Measurements from ENCODE around the gene HAP1.

HAP1 gene

DNA sequence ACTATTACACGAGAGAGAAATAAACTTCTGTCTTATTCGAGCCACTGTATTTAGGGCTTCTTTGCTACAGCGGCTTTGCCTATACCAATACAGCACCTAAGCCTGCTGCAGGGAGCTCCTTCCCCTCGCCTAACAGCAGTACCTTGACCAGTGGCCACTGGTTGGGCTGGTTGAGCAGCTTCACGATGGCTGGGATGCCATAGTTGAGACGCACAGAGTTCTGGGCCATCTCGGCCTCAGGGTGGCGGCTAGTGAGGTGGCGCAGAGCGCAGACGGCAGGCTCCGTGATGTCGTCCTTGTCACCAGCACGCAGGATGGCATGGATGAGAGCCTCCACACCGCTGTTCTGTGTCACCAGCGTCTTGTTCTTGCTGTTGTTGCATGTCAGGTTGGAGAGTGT lies 28.4 kb upstream of the HAP1 start:
- no peak for DNase-seq (ENCODE audit: low read depth)

DNA sequence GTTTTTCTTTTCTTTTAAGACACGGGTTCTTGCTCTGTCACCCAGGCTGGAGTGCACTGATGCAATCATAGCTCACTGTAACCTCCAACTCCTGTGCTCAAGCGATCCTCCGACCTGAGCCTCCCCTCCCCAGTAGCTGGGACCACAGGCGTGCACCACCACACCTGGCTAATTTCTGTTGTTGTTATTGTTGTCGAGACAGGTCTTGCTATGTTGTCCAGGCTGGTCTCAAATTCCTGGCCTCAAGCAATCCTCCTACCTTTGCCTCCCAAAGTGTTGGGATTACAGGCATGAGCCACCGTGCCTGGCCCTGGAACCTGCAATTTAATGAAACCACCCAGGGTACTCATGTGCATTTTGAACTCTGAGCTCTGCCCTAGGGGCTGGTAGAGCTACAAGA lies 27.9 kb upstream of the HAP1 start:
- no peak for DNase-seq (ENCODE audit: low read depth)

DNA sequence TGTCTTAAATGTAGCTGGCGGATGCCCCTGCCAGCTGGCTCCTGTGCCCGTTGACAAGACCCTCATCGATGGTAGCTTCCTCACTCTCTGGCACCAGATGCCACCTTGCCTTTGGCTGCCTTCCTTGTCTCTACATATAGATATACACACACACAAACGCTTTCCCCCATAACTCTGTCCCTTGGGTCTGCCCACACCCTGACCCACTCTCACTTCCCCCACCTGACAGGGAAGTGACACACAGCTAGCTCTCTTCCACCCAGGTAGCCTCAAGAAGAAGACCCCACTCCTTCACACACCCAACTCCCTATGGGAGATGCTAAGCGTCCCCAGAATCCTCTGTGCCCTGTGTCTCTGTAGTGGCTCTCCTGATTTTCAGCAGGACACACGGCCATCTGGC lies 26.4 kb upstream of the HAP1 start:
- DNase-seq (ENCODE audit: low read depth): no peak

DNA sequence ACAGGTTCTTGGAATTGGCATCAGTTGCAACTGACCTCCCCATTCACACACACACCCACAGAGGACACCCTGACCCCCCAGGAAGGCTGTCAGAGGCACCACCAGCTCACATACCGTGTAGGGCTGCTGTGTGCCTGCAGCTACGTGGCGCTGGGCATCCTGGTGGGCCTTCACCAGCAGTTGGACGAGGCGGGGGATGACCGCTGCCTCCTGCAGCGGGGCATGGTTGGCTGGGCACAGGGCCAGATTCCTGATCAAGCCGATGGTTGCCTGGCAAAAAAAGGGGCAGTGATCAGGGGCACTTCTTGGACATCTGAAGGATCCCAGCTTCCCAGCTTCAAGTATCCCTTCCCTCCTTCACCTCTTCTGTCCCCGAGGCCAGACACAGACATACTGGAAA lies 24.2 kb upstream of the HAP1 start:
- no peak for DNase-seq (ENCODE audit: low read depth)

DNA sequence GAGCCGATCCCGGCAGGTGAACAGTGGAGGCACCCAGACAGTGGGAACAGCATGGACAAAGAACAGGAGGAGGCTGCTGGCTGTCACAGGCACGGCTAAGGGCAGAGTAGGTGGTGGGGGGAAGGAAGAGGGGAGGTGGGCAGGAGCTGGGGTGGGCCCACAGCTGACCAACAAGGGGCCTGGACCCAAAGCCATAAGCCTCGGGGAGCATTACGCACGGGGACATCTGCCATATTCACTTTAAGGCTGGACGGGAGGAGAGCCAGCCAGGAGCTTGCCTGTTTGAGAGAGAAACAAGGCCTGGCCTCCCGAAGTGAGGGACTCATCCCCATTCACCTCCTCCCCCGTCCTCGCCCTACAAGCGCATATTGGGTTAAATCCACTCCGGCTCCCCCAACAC lies 19.6 kb upstream of the HAP1 start:
- no peak for DNase-seq (ENCODE audit: low read depth)

DNA sequence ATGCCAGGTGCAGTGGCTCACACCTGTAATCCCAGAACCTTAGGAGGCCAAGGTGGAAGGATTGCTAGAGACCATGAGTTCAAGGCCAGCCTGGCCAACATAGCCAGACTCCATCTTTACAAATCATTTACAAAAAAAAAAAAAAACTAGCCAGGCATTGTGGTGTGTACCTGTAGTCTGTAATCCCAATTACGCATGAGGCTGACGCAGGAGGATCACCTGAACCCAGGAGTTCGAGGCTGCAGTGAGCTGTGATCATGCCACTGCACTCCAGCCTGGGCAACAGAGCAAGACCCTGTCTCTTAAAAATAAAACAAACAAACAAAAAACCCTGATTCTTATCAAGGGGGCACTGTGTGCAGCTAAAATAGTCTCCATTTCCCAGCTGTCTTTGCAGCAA lies 16.8 kb upstream of the HAP1 start:
- no peak for DNase-seq (ENCODE audit: low read depth)

DNA sequence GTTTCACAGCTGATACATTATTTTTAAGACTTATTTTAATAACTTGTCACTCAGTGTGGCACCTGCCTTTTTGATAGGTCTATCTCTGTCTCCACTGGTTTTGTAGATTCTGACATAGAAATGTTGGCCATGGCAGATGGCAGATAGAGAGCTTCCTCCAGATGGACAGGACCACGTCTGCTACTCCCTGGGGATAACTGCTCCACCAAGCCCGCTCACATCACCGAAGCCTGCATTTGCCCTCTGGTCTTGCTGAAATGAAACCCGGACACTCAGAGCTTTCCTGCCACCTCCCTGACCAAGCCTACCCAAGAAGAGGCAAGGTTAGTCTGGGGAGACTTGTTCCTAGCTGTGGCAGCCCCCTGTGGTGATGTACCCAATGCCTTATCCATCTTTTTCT lies 16.4 kb upstream of the HAP1 start:
- no peak for DNase-seq (ENCODE audit: low read depth)

DNA sequence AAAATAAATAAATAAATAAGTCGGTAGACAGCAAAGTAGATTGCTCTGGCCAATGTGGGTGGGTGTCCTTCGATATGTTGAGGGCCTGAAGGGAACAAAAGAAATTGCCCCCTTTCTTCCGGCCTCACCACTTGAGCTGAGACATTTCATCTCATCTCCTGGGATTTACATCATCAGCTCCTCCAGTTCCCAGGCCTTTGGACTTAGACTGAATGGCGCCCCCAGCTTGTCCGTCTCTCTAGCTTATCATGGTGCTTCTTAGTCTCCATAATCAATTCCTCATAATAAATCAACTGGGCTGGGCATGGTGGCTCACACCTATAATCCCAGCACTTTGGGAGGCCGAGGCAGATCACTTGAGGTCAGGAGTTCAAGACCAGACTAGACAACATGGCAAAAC lies 13.8 kb upstream of the HAP1 start:
- no peak for DNase-seq (ENCODE audit: low read depth)

DNA sequence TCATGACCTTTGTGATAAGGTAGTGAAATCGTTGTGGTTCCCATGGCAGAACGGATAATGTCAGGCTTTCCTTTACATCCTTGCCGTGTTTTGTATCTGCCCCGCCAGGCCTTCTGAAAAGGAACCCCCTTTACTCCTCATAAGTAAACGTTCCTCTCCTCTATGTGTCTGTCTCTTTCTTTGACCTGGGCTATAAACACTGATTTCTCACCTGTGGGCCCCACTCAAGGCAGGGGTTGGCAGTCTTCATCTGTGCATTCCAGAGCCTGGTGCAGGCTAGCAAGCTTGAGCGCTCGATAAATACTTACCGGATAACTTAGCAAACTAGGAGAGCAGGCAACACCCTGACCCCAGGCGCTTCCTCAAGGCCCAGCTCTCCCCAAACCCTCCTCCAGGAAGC lies 7.3 kb upstream of the HAP1 start:
- DNase-seq (ENCODE audit: low read depth): no peak

DNA sequence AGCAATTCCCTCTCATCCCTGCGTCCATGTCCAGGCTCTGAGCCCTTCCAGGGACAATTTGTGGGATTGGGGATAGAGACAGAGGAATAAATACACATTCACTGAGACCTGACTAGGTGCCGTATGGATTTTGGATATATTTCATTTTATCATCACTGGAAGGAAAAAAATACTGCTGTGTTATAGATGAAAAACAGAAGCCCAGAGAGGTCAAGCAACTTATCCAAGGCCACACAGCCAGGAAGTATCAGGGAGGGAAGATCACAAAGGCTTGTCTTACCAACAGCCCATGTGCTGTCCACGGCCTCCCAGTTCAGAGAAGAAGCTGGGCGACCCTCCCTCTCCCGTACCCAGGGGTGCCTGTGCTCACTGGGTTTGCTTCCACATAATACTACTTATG lies 6.1 kb upstream of the HAP1 start:
- DNase-seq (ENCODE audit: low read depth): no peak

DNA sequence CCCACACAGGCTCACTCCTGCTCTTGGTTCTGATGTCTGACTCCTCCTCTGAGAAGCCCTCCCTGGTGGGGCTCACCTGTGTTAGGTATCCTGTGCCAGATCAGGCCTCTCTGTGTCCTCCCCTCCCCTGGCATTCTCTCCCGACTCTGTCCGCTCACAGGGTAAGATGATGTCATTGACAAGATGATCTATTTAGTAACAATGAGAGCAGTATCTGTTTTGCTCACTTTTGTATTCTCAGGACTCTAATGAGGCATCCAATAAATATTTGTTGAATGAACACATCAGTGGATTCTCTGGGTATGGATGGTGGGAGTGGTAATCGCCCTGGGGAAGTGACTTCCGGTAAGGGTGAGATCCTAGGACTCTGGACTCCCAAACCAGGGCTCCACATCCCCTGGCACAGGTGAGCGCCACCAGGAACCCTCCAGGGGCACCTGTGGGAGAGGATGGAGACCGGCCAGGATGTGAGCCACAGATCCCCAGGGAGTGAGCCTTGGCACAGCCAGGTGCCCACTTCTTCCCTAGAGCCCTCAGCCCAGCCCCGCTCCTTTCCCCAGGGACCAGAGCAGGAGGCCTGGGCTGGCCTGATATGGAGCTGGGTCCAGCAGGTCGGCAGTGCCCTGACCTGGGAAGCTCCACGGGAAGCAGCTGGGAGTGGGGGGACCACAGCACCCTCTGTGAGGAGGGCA lies 5.4 kb upstream of the HAP1 start:
- DNase-seq (ENCODE audit: low read depth): peak; percentile 87

DNA sequence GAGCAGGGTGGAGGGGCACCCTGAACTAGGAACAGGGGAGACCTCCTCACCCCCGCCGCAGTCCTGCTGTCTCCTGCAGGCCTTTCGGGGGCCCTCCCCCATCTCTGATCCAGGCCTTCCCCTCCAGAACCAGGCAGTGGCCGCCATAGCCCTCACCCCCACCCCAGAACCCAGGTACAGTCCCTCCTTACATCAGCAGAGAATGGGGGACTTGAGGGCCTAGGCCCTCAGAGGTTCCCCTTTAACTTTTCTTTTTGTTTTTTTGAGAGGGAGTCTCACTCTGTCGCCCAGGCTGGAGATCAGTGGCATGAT lies 4.3 kb upstream of the HAP1 start:
- no peak for DNase-seq (ENCODE audit: low read depth)

DNA sequence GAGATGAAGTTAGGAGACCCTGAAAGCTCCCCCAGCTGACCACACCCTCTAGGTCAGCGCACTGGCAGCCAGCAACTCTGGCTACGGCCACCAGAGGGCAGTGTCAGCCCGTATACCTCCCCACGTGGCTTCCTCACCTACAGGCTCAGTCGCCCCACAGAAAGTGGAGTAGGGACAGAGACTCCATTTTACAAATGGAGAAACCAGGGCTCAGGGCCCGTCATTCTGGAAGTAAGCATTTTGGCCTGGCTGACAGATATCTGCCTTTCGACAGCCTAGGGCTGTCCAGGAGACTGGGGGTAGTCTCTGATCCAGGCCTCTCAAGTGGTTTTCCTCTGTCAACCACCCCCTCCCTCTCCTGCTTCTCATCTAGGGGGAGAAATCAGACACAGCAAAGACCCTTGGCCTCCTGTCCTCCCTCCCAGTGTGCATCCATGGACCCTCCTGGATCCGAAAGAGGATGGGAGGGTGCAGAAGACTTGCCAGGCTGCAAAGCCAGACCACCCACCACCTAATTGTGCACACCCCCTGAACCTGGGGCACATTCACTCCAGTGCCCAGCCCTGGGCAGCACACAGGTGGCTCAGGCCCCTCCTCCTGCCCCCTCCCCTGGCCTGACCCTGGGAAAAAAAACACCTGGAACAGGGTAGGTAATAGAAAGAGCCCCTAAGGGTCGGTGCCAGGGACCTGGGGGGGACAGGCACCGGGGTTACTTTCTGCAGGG lies 3.8 kb upstream of the HAP1 start:
- DNase-seq (ENCODE audit: low read depth): peak; percentile 84

DNA sequence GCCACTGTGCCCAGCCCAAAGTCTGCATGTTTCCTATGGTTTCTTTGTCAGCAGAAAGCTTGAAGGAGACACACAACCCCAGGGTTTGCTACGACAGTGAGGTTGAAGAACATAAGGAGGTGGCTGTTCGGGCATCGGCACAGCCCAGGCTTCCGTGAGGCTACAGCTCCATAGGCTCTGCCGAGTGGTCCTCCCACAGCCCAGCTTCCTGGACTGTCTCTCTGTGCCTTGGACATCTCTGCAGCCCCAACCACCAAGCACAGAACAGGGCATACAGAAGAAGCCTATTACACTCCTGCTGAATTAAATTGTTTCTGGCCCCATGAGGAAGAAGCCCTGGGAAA lies 3.2 kb upstream of the HAP1 start:
- DNase-seq (ENCODE audit: low read depth): no peak

DNA sequence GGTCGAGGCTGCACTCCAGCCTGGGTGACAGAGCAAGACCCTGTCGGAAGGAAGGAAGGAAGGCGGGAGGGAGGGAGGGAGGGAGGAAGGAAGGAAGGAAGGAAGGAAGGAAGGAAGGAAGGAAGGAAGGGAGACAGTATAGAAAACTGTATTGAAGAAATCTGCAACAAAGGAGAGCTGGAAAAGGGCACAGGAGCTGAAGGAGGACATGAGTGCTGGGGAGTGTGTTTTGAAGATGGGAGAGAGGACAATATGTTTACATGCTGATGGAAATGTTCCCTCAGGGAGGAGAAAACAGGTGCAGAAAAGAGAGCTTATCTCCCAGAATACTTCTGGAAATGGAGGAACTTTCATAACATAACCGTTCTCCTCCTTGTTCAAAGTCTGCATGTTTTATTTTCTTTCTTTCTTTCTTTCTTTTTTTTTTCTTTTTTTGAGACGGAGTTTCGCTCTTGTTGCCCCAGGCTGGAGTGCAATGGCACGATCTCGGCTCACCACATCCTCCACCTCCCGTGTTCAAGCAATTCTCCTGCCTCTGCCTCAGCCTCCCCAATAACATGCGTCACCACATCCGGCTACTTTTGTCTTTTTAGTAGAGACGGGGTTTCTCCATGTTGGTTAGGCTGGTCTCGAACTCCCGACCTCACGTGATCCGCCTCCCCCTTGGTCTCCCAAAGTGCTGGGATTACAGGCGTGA lies 2.7 kb upstream of the HAP1 start:
- DNase-seq (ENCODE audit: low read depth): no peak

DNA sequence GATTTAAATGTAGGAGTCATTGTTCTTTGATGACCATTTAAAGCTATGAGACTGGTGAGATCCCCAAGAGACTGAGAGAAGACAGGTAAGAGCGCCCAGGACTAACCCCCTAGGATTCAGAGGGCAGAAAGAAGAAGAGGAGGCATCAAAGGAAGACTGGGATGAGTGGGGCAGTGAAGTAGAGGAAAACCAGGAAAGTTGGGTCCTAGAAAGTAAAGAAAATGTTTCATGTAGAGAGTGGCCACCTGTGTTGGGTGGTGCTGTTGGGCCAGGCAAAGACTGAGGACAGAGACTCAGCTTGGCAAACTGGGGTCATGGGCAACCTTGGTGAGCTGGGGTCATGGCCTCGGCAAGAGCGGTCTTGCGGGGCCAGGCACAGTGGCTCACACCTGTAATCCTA lies 1.3 kb upstream of the HAP1 start:
- DNase-seq (ENCODE audit: low read depth): no peak

DNA sequence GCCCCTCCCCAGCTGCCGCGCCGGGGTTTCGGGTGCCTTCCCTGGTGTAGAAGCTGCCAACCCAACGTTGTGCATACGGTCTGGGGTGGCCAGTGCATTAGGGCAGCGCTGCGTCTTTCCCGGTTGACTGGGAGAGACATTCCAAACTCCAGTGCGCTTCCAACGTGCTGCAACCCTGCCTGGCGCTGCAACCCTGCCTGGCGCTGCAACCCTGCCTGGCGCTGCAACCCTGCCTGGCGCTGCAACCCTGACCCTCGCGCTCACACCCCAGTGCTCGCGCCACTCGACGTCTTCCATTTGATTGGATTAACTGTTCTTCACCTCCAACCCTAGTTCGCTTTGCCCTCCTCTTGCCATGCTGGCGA lies 488 bp upstream of the HAP1 start:
- peak; percentile 23 for DNase-seq (ENCODE audit: low read depth)

DNA sequence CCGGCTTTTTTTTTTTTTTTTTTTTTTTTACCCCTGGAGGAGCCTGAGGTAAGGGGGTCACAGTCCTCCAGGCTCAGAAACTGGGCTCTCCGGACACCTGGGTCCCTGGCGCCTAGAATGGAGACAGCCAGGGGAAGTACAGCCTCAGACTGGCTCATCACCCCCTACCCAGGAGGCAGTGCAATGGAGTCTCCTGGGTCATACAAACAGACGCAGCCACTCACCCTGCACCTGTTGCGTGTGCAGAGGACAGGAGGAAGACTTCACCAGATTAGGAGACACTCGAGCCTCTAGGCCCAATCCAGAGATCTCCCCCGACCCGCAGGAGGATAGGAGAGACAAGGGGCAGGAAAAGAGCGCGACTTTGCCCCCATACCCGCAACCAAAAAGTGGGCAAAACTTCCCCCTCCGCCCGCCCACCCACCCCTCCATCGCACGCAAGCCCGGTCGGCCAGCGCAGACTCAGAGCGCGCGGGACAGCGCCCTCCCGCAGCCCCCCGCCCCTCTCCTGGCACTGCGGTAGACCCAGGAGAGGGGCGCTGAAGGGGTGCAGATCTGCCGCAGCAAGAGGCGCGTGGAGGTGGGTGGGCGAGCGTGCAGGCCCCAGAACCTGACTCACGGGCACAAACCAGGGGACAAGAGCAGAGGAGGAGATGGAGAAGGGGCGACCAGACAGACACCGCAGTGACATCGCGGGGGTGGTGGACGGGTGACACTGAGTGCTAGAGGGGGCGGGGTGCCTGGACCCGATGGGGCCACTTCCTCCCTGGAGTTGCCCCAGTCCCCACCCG lies 900 bp downstream of the HAP1 start:
- DNase-seq (ENCODE audit: low read depth): no peak

DNA sequence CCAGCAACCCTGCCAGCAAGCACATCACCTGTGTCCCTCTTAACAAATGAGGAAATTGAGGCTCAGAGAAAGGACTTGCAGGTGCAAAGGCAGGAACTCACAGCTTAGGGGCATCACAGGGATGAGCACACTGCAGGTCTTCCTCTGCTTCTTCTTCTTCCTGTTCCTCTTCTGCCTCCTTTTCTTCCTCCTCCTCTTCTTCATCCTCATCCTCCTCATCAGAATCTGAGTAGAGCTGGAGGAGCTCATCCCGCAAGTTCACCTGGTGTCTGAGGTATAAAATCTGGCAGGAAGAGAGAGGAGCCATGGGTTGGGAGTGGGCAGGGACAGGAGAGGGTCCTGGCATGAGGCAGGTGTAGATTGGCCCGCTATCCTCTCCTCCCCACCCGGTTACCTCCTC lies 2.6 kb downstream of the HAP1 start:
- DNase-seq (ENCODE audit: low read depth): no peak

DNA sequence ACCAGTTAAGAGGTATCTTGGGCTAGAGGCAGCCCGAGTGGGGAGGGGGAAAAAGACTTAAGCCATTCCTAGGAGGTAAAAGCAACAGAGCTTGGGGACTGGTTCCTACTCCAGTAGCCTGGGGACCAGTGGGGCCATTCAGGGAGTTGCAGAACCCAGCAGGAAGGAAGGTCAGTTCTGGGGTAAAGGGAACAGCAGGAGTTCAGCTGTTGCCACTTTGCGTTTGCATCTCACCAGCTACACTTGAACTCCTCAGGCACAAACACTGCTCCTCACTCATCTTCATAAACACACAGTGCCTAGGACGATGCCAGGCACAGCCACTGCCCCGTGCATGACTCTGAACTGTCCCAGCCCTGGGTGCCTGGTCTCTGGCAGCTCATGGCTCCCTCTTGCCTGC lies 4.0 kb downstream of the HAP1 start:
- no peak for DNase-seq (ENCODE audit: low read depth)

DNA sequence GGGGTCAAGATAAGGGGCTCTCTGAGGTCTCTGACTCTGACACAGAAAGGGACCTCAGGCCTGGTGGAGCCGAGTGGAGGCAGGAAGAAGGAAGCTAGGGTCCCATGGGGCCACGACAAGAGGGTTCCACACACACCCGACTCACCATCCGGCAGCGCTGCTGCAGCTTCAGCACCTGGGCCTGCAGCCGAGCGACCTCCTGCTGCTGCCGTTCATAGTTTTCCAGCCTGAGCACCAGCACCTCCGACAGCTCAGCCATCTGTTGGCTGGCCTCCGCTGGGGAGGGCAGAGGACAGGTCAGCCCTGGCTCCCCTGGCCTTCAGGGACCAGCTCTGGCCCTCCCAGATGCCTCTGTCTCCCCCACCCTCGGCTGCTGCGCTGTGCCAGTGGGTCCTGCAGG lies 6.4 kb downstream of the HAP1 start:
- DNase-seq (ENCODE audit: low read depth): no peak

DNA sequence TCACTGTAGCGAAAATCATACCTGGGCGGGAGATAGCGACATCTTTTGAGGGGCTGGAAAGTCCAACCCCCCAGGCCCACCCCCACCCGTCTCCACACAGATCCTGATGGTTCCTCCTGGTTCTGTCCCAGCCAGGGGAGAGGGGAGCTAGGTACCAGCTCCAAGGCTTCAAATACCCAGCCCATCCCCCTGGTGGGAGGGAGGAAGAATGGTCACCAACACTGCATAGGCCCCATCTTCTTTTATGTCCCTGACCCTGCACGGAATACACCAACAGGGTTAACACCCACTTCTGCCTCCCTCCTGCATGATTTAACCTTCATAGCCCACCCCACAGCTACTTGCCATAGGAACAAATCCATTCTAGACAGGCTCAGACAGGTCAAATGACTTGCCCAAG lies 9.3 kb downstream of the HAP1 start:
- DNase-seq (ENCODE audit: low read depth): no peak

DNA sequence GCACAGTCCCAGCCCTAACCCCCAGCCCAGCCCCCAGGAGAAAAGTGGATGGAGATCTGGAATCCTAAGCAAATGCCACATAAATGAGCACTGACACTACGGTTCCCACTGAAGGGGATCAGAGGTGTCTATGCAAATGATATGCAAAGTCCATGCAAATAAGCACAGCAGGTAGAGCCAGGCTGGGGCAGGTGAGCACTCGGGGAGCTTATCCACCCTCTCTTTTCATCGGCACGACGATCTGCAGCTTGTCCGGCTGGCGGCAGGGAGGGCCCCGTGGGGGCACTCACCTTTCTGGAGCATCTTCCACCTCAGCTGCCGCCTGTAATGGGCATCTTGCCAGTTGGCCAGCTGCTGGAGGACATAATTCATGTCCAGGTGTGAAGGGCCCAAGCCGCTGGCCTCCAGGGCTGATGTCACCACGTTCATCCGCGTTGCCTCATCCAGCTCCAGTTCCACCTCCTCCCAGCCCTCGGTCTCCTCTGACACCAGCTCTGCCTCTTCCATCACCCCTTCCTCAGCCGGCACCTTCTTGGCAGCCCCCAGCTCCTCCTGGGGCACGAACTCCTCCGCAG lies 9.9 kb downstream of the HAP1 start:
- no peak for DNase-seq (ENCODE audit: low read depth)

All from ELR (cell line).